RWPE2 (cell line): ENCODE data around the gene TSFM.

Source experiments
- ATAC-seq: fragments of 200-7000 bp; cut with Tn5 transposase; 3 replicates; pipeline ENCODE4 v1.9.1; 2021; ENCODE audit warnings: low read depth
- DNase-seq: peaks from one replicate; pipeline ENCODE4 v3.0.0-alpha.2; 2020; ENCODE audit warnings: low spot score
- H3K27ac ChIP-seq: fragments of 450-650 bp; 2 replicates; pipeline ENCODE4 v1.5.1; 2017; ENCODE audit warnings: mild to moderate bottlenecking; ENCODE audit not compliant: poor library complexity, severe bottlenecking
- H3K27me3 ChIP-seq: fragments of 250-450 bp; sonication (Bioruptor Pico); 2 replicates; pipeline ENCODE4 v1.5.1; 2021; ENCODE audit warnings: mild to moderate bottlenecking, moderate library complexity; ENCODE audit not compliant: insufficient read depth, poor library complexity, severe bottlenecking
- H3K36me3 ChIP-seq: fragments of 250-450 bp; sonication (Bioruptor Pico); 2 replicates; pipeline ENCODE4 v1.5.1; 2020; ENCODE audit warnings: low read depth, mild to moderate bottlenecking, moderate library complexity
- H3K4me1 ChIP-seq: fragments of 250-450 bp; sonication (Bioruptor Pico); 2 replicates; pipeline ENCODE4 v1.5.1; 2021; ENCODE audit warnings: mild to moderate bottlenecking, moderate library complexity; ENCODE audit not compliant: insufficient read depth, poor library complexity, severe bottlenecking
- H3K4me3 ChIP-seq: fragments of 250-450 bp; sonication (Bioruptor Pico); 2 replicates; pipeline ENCODE4 v1.5.1; 2021; ENCODE audit warnings: mild to moderate bottlenecking, moderate library complexity; ENCODE audit not compliant: severe bottlenecking
- H3K9me3 ChIP-seq: fragments of 250-450 bp; sonication (Bioruptor Pico); 2 replicates; pipeline ENCODE4 v1.5.1; 2021; ENCODE audit warnings: mild to moderate bottlenecking, moderate library complexity; ENCODE audit not compliant: severe bottlenecking
- TF ChIP-seq, protein P1 (sequence below): fragments of 450-650 bp; IDR thresholded peaks from one replicate; pipeline ENCODE4 v1.5.1; 2017; ENCODE audit warnings: mild to moderate bottlenecking, moderate library complexity; ENCODE audit not compliant: poor library complexity, severe bottlenecking

Gene TSFM

DNA sequence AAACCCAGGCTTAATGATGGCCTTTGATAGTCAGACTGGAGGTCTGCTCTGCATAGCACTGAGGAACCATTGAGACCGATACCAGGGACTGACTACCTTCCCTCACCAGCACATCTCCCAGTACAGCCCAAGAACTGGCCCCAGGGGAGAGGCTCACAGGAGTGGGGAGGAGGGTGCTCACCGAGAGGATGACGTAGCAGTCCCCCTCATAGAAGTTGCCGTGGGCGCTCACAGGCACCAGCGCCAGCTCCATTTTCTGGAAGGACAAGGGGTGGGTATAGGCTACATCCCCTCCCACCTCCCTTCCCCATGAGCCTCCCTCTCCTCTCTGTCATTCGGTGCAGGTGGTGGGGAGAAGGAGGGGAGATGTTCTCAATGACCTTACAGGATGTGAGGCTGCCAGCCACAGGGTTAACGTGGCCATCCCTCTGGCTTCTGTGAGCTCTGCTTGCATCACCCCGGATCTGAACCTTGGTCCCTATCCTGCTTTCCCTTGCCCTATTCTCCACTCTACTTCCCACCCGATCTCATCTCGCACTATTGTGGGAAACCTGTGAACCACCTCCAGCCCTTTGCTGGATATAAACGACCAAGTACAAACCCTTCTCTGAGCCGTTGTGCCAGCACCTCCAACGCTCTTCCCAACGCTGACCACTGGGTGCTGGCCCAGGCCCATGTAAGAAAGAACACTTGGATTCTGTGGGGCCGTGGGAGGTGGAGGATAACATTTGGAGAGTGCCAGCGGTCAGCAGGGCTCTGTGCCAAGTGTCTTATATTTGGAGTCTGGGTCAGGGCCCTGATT is 31.6 kb downstream of the TSFM start:
- Histone ChIP-seq H3K4me1 (peaks cover 6% of the 10 kb centered on the region), H3K9me3 (no peaks in the 10 kb centered on the region), H3K4me3 (no peak overlapping the region), H3K36me3 (no peaks in the 10 kb centered on the region), H3K27me3 (no peaks in the 10 kb centered on the region), H3K27ac (no peak overlapping the region)
- ATAC-seq: no peak
- TF ChIP-seq, protein P1, sequence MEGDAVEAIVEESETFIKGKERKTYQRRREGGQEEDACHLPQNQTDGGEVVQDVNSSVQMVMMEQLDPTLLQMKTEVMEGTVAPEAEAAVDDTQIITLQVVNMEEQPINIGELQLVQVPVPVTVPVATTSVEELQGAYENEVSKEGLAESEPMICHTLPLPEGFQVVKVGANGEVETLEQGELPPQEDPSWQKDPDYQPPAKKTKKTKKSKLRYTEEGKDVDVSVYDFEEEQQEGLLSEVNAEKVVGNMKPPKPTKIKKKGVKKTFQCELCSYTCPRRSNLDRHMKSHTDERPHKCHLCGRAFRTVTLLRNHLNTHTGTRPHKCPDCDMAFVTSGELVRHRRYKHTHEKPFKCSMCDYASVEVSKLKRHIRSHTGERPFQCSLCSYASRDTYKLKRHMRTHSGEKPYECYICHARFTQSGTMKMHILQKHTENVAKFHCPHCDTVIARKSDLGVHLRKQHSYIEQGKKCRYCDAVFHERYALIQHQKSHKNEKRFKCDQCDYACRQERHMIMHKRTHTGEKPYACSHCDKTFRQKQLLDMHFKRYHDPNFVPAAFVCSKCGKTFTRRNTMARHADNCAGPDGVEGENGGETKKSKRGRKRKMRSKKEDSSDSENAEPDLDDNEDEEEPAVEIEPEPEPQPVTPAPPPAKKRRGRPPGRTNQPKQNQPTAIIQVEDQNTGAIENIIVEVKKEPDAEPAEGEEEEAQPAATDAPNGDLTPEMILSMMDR: no peak
- no peak for DNase-seq

DNA sequence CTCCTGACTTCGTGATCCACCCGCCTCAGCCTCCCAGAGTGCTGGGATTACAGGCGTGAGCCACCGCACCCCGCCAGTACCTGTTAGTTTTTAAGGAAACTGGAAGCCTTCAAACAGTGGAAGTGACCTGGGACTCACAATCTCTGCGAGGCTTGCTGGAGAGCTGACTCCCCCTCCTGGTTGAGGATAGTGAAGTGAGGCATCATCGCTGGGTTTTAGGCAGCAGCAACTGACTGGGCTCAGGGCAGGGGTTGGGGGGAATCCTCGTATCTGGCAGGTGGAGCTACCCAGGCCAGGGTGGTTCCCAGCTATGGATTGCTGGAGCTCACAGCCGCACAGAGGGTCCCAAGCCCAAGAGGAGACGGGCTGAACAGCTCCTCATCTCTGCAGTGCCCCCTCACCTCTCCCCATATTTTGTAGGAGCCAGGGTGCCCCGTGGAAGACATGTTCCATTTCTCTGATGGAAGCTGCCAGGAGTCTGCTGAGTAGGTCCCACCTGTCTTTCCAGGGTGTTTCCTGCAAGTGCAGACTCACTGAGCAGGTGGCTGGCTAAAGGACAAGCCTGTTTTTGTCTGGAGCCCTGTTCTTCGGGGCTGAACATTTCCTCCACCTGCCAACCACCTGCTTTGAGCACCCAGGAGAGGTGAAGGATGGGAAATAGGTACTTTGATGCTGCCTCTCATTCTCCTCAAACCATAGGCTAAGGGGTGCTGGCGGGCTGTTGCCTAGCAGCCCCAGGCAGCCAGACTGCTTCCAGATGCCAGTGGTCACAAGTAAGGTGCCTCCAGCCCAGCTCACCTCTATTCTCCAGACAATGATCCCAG is 32.8 kb downstream of the TSFM start:
- DNase-seq (no peak), ATAC-seq (no peak)
- TF ChIP-seq, protein P1: peak; percentile 24

DNA sequence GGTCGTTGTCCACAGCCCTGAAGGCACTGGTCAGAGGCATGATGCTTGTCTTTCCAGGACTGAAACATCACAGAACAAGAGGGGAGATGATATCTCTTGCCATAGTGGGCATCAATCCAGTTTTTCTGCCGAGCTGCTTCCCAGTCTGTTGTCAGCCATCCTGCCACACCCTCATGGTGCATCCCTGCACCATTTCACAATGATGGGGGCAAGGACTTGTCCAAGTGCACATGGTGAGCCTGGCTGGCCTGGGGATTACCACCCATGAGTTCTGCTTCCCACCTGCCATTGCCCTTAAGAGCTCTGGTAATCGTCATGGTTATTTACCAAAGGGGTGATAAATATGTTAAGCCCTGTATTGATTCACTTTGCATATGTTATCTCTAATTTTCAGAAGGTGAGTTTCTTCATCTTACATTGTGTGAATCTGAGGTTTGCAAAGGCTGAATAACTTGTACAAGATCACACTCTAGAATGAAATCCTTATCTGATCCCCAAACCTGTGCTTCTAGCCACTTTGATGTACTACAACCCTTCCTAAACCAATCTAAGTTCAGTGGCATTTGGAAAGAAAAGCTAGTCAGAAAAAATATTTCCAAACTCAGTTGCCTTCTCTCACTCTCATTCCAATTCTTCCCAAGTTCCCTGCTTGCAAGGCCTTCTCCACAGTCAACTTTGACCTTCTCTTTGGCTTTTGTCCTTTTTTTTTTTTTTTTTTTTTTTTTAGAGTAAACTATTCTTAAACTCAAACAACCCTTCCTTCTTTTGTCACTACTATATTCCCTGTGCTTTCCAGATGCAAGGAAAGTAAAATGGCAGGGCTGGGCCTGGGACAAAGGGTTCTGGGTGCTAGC is 33.6 kb downstream of the TSFM start:
- Histone ChIP-seq H3K27ac (no peak overlapping the region), H3K36me3 (no peaks in the 10 kb centered on the region), H3K9me3 (no peaks in the 10 kb centered on the region), H3K27me3 (no peaks in the 10 kb centered on the region), H3K4me3 (no peak overlapping the region), H3K4me1 (no peaks in the 10 kb centered on the region)
- TF ChIP-seq, protein P1: no peak
- ATAC-seq (no peak), DNase-seq (no peak)

More for the DNA sequence above, 32.8 kb downstream of the TSFM start:
- H3K4me3 ChIP-seq: no peak overlapping the region
- no peaks in the 10 kb centered on the region for H3K36me3 ChIP-seq
- H3K9me3 ChIP-seq: no peaks in the 10 kb centered on the region
- no peak overlapping the region for H3K27ac ChIP-seq
- H3K27me3 ChIP-seq: no peaks in the 10 kb centered on the region
- peaks cover 4% of the 10 kb centered on the region for H3K4me1 ChIP-seq

DNA sequence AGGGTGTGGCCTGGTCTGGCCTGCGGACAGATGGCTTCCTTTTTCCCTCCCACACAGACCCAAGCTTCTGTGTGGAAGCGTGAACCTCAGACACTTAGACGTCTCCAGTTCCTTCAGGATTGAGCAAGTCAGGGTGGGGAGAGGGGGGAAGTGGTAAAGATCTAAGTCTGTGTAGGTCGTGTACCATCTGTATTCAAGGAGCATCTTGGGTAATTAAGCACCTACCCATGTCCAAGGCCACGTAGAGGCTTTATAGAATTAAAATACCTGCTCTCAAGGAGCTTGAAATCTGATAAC is 34.2 kb downstream of the TSFM start:
- Histone ChIP-seq H3K4me1 (no peaks in the 10 kb centered on the region), H3K4me3 (no peak overlapping the region), H3K36me3 (no peaks in the 10 kb centered on the region), H3K9me3 (no peaks in the 10 kb centered on the region), H3K27ac (no peak overlapping the region), H3K27me3 (no peaks in the 10 kb centered on the region)
- DNase-seq: no peak
- ATAC-seq: no peak
- TF ChIP-seq, protein P1: no peak
